Fibroblast of upper back skin (primary cell): ENCODE data around the gene VEGFB.

ENCODE experiments used
- DNase-seq: peaks from one replicate; pipeline ENCODE4 v3.0.0-alpha.2; 2013

VEGFB gene

DNA sequence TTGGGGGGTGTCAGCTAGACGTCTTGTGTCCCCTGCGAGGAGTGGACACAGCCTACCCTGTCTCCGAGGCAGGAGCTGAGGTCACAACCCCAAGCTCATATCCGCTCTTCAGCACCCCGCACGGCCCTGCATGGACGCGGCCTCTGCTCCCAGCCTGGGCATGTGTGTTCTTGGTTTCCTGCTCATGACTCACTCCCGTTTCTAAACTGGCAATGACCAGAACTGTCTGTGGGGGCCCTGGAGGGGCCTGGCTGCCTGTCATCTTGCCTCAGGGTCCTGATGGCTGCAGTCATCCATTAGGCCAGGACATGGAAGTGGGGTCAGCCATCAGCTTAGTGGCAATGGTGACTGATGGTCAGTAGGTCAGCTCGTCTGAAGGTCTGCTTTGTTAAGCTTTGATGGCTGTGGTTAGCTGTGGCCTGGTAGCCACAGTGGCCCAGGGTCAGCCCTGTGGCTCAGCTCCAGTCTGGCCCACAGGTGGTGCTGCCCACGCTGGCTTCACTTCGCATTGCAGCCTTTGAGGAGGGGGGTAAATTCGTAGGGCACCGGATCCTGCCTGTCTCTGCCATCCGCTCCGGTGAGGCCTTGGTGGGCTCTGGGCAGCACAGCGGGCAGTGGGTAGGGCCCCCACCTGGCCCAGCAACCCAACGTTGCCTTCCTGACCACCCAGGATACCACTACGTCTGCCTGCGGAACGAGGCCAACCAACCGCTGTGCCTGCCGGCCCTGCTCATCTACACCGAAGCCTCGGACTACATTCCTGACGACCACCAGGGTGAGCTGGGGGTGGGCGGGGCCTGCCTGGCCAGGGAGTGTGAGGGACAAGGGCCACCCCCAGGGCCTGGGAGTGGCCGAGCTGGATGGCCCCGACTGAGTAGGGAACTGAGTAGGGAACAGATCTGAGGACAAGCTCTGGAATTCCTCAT, 28.9 kb downstream of the VEGFB start:
- DNase-seq = no peak

DNA sequence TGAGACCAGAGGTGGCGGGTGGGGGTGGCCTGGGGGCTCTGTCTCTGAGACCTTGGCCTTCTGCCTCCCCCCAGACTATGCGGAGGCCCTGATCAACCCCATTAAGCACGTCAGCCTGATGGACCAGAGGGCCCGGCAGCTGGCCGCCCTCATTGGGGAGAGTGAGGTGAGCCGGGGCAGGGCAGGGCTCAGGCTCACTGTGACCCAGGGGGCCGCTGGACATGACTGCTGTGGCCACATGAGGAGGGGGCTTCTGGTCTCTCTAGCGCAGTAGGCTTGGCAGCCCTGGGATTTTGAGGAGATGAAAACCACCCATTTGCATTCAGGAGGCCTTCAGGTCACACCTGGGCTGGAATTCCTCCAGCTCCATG, 29.5 kb downstream of the VEGFB start:
- no peak for DNase-seq

DNA sequence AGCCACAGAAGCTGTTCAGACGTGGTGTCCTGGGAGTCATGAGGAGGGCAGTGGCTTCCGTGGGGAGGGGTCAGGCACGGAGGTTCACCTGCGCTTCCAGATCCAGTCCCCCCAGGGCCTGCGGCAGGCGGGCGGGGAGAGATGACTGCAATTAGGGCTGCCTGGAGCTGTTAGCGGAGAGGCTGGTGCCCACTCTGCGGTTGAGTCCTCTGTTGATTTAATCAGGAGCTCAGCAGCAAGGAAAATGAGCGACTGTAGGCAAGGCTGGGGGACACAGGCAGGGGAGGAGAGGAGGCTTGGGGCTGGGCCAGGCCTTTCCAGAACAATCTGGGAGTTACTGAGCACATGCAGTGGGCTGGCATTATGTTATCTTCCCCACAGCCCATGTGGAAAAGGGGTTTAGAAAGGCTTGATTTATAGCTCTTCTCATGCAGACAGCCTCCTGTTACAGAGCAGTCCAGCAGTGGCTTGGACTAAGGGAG, 30.0 kb downstream of the VEGFB start:
- DNase-seq = no peak

DNA sequence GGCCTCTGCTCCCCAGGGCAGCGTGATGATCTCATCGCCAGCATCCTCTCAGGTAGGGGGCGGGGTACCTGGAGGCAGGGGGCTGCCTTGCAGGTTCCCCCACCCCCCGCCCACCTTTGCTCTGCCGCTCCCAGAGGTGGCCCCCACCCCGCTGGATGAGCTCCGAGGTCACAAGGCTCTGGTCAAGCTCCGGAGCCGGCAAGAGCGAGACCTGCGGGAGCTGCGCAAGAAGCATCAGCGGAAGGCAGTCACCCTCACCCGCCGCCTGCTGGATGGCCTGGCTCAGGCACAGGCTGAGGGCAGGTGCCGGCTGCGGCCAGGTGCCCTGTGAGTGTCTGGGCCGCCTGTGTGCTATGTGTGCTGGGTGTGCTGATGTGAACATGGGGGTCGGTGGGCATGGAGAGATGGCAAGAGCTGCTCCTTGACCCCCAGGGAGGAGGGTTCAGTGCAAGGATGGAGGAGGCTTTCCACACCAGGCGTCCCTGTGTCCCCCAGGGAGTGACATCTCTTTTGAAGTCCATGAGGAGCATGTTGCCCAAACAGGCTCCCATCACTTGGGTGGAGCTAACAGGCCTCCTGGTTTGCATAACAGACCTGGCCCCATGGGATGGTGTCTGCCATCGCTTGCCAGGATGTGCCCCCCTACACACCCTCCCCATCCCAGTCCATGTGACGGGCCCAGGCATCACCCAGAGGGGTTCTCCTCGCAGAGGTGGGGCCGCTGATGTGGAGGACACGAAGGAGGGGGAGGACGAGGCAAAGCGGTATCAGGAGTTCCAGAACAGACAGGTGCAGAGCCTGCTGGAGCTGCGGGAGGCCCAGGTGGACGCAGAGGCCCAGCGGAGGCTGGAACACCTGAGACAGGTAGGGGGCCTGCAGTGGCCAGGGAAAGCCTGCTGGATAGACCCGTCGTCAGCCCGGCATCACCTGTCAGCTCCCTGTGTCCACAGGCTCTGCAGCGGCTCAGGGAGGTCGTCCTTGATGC, 31.1 kb downstream of the VEGFB start:
- no peak for DNase-seq

DNA sequence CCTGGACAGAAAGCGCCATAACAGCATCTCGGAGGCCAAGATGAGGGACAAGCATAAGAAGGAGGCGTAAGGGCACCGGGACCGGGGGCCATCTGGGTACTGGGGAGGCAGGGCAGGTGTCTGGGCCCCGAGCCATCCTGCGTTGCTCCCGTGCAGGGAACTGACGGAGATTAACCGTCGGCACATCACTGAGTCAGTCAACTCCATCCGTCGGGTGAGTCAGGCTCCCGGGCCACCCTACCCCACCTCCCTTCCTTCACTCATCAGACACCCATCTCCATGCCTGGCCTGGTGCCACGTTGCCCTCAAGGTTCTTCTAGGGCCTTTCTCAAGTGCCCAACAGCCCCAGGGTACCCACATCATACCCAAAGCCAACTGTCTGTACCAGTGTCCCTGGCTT, 32.0 kb downstream of the VEGFB start:
- DNase-seq = no peak

DNA sequence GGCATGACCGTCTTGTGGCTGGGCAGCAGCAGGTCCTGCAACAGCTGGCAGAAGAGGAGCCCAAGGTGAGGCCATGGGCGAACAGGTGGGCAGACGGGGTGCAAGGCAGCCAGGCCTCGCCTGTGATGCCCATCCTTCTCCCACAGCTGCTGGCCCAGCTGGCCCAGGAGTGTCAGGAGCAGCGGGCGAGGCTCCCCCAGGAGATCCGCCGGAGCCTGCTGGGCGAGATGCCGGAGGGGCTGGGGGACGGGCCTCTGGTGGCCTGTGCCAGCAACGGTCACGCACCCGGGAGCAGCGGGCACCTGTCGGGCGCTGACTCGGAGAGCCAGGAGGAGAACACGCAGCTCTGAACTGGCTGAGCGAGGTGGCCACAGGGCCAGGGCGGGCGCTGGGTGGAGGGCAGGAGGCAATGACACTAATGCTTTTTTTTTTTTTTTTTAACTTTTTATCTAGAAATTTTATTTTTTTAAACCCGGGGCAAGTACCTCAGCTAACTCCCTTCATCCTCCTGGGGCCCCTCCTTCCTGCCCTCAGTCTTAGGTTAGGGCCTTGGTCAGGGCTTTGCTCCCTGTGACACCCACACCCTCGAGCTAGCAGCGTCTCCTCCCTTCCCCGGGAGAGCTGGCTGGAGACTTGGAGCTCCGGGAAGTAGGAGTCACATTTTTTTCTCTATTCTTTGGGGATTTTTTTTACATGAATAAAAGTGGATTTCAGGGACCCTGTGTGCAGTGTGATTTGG, 33.0 kb downstream of the VEGFB start:
- DNase-seq = no peak

DNA sequence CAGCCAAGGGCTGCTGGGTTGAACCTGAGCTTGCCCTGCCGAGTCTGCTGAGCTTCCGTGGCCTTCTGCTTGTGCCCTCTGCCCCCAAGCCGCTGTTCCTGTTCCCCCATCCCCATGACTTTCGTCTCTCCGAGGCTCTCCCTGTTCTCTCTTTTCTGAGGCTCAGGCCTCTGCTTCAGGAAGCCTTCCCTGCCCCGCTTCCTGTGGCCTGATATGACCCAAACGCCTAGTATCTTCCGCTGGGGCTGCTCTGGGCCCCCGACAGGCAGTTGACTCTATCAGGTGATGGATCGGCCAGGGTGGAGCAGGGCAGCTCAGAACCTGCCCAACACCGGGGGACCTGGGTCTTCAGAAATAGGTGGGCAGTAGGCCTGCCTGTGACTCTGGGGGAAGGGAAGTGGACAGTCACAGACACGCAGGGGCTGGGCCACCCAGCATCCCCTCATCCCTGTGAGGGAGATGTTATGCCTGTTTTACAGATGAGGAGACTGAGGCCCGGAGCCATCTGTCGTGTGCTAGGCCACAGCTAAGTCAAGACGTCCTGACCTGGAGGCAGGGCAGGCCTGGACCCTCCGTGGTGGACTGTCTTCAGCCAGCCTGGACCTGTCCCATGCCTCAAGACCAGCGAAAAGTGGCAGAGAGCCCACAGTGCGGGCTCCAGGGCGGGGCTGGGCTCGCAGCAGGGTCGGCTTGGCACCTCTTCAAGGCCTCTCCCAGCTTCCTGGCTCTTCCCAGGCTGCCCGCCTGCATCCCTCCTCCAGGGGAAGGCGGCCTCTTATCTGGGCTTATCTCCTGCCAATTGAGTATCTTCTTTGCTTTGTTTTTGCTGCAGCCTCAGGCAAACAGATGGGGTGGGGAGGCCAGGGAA, 33.9 kb downstream of the VEGFB start:
- DNase-seq = peak; percentile 25

DNA sequence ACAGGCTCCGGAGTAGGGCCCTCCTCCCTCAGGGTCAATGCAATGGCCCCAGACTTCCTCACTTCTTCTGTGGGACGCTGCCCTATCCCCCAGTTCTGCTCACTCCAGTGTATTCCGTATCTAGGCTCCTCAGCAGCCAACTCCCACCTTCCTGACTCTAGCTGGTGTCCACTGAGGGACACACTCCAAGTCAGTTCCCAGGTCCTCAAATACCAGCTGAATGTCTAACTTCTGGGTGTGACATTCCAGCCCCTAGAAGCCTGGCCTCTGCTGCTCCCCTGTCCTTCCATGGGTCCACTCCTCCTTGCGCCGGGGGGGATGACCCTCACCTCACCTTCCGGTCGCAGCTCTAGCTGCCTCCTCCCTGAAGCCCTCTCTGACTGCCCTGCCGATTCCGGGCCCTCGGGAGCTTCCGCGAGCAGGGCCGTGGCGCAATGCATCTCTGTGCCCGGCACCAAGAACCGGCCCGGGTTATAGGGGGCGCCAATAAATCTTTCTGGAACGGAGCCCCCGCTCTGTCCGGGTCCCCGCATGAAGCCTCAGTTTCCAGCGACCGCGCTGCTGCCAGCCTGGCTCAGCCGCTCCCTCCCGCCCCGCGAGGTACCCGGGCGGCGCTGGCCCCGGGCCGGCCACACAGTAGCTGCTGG, 34.6 kb downstream of the VEGFB start:
- DNase-seq = peak; percentile 13

DNA sequence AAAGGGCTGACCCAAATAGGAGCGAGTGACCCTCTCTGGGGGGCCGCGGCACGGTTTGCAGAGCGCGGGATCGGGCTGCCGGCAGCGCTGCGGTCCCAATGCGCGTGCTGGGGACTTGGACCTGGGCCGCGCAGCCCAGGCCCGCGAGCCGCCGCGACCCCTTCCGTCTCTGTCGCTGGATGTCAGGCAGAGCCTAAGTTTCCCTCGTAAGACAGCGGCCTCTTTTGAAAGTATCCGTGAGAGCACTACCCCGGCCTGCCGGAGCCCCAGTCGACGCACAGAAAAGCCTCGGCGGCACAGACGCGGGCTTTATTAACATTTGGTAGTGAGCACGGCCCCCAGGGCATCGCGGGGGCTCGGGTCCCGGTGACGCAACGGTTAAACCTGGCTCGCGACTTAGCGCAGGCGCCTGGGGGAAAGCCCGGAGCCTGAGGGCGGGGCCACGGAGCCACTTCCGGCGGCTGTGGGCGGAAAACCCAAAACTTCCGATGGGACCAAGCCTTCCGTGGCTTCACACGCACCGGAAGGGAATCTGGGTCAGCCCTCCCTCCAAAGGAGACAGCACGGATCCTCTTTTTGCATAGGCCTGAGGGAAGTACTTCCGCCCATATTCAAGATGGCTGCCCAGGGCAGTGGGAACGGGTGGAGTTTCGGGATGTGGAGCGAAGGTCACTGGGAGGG, 35.3 kb downstream of the VEGFB start:
- peak; percentile 100 for DNase-seq

DNA sequence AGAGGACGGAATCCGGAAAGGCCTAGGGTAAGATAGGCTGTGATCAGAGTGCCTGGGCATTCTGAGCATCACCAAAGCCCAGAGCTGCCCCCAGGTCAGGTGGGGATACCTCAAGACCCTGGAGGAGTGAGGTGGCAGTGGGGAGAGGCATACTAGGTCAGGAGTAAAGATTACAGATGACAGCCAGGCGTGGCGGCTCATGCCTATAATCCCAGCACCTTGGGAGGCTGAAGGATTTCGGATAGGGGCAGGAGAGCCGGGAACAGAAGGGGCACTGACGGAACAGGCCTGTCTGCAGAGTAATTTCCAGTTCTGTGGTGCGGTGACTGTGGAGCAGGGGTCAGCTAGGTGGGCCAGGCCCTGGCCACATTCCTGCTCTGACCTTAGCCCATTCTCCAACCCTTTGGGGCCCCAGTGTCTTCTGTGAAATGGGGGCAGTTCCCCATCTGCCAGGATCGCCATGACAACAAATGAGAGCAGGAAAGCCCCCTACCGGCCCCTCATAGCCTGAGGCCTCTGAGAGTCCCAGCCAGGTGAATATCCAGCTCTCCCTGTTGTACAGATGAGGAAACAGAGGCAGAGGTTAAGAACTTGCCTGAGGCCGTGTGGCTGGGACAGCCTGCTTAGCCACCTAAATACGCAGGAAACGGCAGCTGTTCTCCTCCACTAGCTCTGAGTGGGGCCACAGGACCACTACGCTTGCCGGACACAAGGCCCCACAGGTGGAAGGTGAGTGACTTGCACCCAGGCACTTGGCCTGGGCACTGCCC, 40.8 kb downstream of the VEGFB start:
- DNase-seq = no peak

DNA sequence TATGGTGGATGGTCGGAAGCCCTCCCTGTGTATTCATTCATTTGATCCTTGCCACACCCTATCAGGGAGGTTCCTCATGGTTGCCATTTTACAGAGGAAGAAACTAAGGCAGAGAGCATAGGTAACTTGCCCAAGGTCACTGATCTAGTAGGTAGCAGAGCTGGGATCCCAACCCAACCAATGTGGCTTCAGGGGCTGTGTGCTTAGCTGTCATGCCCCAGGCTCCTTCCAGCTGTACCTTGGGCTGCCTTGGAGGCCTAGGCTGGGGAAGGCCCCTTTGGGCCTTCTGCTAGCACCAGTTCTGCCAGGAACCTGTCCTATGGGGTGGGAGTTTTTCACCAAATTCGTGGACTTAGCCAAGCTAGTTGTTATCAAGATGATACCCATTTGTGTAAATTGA, 41.5 kb downstream of the VEGFB start:
- DNase-seq = no peak

DNA sequence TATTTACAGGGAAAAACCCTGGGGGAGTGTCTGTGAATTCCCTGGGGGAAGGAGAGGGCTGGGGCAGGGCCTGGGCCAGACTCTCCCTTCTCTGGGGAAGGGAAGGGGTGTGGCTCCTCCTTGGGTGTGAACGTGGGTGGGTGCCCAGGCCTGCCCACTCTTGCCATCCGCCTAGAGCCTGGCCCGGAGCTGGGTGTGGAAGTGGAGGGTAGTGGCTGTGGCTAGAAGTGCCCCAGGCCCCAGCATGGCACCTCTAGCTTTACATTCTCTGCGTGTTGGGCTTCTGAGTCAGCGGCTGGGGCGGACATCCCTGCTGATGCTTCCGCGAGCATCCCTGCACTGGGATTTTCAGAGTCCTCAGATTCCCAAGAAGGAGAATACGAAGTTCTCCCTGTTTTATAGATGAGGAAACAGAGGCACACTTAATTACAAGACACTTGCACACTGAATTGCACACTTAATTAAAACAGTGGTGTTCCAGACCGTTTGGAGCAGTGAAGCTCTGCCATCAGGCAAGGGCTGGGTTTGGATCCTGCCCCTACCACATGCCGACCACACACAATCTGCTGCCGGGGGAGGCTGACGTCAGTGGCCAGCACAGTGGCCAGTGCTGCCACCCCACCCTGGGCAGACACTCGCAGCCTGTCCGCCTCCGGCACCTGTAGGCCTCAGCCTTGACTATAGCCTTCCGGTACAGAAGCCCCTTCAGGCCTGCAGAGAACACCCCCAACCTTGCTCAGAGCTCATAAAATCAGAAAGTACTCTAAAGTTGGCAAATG, 42.5 kb downstream of the VEGFB start:
- DNase-seq = no peak

DNA sequence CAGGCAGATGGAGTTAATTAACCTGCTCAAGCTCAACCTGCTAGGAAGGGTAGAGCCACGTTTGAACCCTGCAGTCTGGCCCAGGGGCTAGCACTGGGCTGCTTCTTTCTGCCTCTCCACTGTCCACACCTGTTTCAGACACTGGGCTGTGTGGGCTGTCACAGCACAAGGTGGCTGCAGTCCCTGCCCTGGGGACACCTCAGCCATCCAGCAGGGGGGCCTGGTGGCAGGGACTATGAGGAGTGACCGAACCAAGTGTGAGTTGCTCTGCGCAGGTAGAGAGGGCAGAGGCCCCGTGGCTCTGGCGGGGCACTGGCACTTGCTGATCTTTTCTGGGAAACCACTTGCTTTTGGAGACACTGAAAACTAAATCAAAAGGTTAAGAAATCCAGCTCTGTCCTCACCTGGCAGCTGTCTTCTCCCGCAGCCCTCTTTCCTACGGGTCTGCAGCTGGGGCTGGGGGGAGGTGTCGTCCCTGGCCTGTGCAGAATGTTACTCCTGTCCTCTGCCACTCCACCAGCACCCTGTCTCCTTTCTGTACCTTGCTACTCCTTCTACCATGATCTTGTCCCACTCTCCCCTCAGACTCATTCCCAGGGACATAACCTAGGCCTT, 44.3 kb downstream of the VEGFB start:
- no peak for DNase-seq

DNA sequence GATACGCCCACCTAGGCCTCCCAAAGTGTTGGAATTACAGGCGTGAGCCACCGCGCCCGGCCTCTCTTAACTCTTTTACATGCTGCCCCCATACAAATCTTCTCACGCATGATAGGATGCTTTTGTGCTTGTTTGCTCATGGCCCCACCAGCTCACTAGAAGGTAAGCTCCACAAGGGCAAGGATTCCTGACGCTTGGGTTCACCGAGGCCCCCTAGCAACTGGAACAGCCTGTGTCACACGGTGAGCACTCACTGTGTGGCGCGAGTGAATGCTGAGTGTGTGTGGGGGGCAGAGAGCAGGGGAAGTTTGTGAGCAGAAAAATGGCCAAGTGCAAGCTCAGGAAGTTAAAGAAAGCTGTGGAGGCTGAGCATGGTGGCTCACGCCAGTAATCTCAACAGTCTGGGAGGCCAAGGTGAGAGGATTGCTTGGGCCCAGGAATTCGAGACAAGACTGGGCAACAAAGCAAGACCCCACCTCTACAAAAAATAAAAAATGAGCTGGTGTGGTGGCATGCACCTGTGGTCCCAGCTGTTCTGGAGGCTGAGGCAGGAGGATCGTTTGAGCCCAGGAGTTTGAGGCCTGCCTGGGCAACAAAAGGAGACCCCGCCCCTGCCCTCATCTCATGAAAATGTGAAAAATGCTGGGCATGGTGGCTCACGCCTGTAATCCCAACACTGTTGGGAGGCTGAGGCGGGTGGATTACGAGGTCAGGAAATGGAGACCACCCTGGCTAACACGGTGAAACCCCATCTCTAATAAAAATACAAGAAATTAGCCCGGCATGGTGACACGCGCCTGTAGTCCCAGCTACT, 47.8 kb downstream of the VEGFB start:
- no peak for DNase-seq

DNA sequence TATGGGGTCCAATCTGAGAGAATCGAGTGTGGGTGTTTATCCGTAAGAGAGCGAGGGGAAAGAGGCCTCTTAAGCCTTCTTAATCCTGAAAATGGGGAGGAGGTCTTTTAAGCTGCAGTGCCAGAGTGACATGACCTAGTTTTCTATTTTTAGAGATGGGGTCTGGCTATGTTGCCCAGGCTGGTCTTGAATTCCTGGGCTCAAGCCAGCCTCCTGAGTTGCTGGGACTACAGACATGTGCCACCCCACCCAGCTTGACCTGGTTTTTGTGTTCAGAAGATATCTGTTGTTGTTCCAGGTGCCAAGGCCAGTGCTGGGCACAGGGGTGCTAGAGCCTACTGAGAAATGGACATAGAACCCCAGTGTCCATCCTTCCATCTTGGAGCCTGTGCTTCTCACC, 48.7 kb downstream of the VEGFB start:
- no peak for DNase-seq

DNA sequence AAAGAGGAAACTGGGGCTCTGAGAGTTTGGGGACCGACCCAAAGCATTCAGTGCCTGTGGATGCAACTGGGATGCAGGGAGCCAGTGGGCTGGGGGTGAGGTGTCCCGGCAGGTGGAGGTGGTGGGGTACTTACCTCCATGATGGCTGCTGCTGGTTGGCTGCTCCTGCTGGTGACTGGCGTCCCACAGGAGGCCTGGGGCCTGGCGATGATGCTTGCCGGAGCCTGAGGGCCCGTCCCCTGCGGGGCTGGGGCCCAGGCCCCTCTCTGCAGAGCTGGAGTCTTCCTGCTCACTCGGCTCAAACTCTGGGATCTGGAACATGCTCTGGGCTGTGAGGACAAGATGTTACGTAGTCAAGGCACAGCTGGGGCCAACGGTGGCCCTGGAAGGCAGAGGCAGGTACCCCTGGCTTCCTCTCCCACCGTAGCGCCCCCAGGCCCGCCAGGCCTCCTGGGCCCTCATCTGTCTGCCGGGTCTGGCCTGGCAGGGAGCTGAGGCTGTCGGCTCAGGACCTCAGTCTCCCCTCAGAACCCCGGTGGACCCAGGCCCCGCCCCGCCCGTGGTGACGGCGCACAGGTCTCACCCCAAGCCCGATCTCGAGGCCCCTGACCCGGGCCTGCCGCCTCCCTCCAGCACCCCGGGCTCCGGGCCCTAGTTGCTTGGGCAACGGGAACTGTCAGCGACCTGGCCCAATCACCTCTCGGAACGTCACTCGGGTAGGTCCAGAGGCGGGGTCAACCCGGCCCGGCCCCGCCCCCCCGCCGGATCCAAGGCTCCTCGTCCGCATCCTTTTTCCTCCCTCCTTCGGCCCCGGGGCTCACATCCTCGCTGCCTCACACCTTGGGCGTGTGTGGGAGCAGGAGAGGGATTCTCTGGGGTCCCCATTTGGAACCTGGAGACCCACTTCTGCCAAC, 49.9 kb downstream of the VEGFB start, which contains the start of gene BAD:
TSS of gene BAD (minus strand) at position 618 of the 914 bp plus-strand sequence. CDS start at position 321, 297 bp downstream.
- DNase-seq = peak; percentile 90
